Measurements from ENCODE around the gene IWS1.
"Not testable (repeated sequence)": the region's sequence is repeated elsewhere in the genome, so short reads cannot be mapped to it uniquely, and the experiment has no call there.

The IWS1 gene

GRCh38 chr2:127551221-127551930, 25.1 kb upstream of the IWS1 start:
- no peak overlapping the region for H3K4me3 ChIP-seq (replicated peaks in 1 of 2; ENCODE audit: low read depth in 2 of 2, low read length in 2 of 2)
- no peak for TF ChIP-seq CTCF (IDR thresholded peaks at IDR 0.05; ENCODE audit: low read depth, low read length)
- DNase-seq (ENCODE audit: low read depth in 2 of 2): no peak

GRCh38 chr2:127546797-127547196, 20.5 kb upstream of the IWS1 start:
- H3K4me3 ChIP-seq (replicated peaks in 1 of 2; ENCODE audit: low read depth in 2 of 2, low read length in 2 of 2): no peak overlapping the region
- no peak for DNase-seq (ENCODE audit: low read depth in 2 of 2)
- TF ChIP-seq CTCF (IDR thresholded peaks at IDR 0.05; ENCODE audit: low read depth, low read length): no peak

GRCh38 chr2:127545796-127546195, 19.5 kb upstream of the IWS1 start:
- no peak overlapping the region for H3K4me3 ChIP-seq (replicated peaks in 1 of 2; ENCODE audit: low read depth in 2 of 2, low read length in 2 of 2)
- no peak for TF ChIP-seq CTCF (IDR thresholded peaks at IDR 0.05; ENCODE audit: low read depth, low read length)
- no peak for DNase-seq (ENCODE audit: low read depth in 2 of 2)

GRCh38 chr2:127545189-127545588, 18.9 kb upstream of the IWS1 start:
- no peak overlapping the region for H3K4me3 ChIP-seq (replicated peaks in 1 of 2; ENCODE audit: low read depth in 2 of 2, low read length in 2 of 2)
- TF ChIP-seq CTCF (IDR thresholded peaks at IDR 0.05; ENCODE audit: low read depth, low read length): no peak
- DNase-seq (ENCODE audit: low read depth in 2 of 2): no peak

- not testable (repeated sequence) for H3K4me3 ChIP-seq (replicated peaks in 1 of 2; ENCODE audit: low read depth in 2 of 2, low read length in 2 of 2); DNase-seq (ENCODE audit: low read depth in 2 of 2)
These were observed 16.8 kb upstream of the IWS1 start for GRCh38 chr2:127543013-127543501.

- TF ChIP-seq CTCF (IDR thresholded peaks at IDR 0.05; ENCODE audit: low read depth, low read length): no peak
- no peak for DNase-seq (ENCODE audit: low read depth in 2 of 2)
- no peak overlapping the region for H3K4me3 ChIP-seq (replicated peaks in 1 of 2; ENCODE audit: low read depth in 2 of 2, low read length in 2 of 2)
These were observed 15.9 kb upstream of the IWS1 start for GRCh38 chr2:127542231-127542630.

GRCh38 chr2:127541809-127542208, 15.5 kb upstream of the IWS1 start:
- H3K4me3 ChIP-seq (replicated peaks in 1 of 2; ENCODE audit: low read depth in 2 of 2, low read length in 2 of 2): no peak overlapping the region
- TF ChIP-seq CTCF (IDR thresholded peaks at IDR 0.05; ENCODE audit: low read depth, low read length): no peak
- DNase-seq (ENCODE audit: low read depth in 2 of 2): peak in 1 of 2 donors; percentile 56
